Suprapubic skin (tissue), 4 donors: ENCODE data around the gene RNF26.

Source experiments
- POLR2A ChIP-seq, 2 donors: fragments of 450-650 bp; IDR thresholded peaks; one replicate each; pipeline ENCODE4 v1.6.1; 2017; ENCODE audit warnings: antibody characterized with exemption in 2 of 2, mild to moderate bottlenecking in 2 of 2, moderate library complexity in 2 of 2
- POLR2AphosphoS5 ChIP-seq, 3 donors: sonication (generic); formaldehyde crosslinking; IDR thresholded peaks; one replicate each; pipeline ENCODE4 v1.6.1; 2017; ENCODE audit warnings: antibody characterized with exemption in 3 of 3
- TF ChIP-seq, protein P1 (sequence below), 2 donors: fragments of 200-600 bp in 1 of 2; fragments of 450-650 bp in 1 of 2; sonication (generic) in 1 of 2; IDR thresholded peaks; one replicate each; pipeline ENCODE4 v1.5.1; 2016 to 2019; ENCODE audit warnings: antibody characterized with exemption in 2 of 2, mild to moderate bottlenecking in 1 of 2, moderate library complexity in 1 of 2

DNA sequence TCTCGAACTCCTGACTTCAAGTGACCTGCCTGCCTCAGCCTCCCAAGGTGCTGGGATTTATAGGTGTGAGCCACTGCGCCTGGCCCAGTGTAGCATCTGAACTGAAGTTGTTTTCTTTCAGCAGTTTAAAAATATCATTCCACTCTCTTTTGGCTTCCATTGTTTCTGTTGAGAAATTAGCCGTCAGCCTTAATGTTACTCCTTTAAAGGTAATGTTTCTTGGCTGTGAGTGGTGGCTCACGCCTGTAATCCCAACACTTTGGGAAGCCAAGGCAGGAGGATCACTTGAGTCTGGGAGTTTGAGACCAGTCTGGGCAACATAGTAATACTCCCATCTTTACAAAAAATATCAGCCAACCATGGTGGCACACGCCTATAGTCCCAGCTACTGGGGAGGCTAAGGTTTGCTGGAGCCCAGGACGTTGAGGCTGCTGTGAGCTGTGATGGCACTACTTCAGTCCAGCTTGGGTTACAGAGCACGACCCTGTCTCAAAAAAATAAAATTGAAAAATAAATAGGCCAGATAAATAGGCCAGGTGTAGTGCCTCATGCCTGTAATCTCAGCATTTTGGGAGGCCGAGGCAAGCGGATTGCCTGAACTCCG is 43.3 kb upstream of the RNF26 start:
- TF ChIP-seq, protein P1, sequence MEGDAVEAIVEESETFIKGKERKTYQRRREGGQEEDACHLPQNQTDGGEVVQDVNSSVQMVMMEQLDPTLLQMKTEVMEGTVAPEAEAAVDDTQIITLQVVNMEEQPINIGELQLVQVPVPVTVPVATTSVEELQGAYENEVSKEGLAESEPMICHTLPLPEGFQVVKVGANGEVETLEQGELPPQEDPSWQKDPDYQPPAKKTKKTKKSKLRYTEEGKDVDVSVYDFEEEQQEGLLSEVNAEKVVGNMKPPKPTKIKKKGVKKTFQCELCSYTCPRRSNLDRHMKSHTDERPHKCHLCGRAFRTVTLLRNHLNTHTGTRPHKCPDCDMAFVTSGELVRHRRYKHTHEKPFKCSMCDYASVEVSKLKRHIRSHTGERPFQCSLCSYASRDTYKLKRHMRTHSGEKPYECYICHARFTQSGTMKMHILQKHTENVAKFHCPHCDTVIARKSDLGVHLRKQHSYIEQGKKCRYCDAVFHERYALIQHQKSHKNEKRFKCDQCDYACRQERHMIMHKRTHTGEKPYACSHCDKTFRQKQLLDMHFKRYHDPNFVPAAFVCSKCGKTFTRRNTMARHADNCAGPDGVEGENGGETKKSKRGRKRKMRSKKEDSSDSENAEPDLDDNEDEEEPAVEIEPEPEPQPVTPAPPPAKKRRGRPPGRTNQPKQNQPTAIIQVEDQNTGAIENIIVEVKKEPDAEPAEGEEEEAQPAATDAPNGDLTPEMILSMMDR (IDR thresholded peaks at IDR 0.05): no peak
- TF ChIP-seq POLR2A (IDR thresholded peaks at IDR 0.05): no peak
- no peak for TF ChIP-seq POLR2AphosphoS5 (IDR thresholded peaks at IDR 0.05)
